ENCODE data around the gene SLC30A4. TPM values are rescaled to one million over a fixed set of nuclear protein-coding genes. Genes with fewer than 3 reads are reported as not detected.

Gene SLC30A4
- total RNA-seq, 6 experiments from 2014 or later: 1.8 to 4.5 (median 3.0) TPM

- H3K4me1 ChIP-seq: no peaks in the 10 kb centered on the region
- H3K9me3 ChIP-seq: no peaks in the 10 kb centered on the region
- no peak overlapping the region for H3K27ac ChIP-seq
- no peak for DNase-seq
- intact Hi-C loops (cut with DNase I): loop anchor here in 1 of 2 donors (10.0 kb wide), 1 partner anchor 145 kb away; no protein-coding TSS in a partner anchor
- WGBS (ENCODE audit: insufficient coverage, low coverage, low lambda C conversion rate, missing lambda C conversion rate): 29% methylated on average over 5 of the region's 7 CpGs
- no peak for ATAC-seq
- no peaks in the 10 kb centered on the region for H3K36me3 ChIP-seq
- TF ChIP-seq POLR2A (IDR thresholded peaks at IDR 0.05) (no peak), CTCF (IDR thresholded peaks at IDR 0.05) (no peak)
- no peak overlapping the region for H3K4me3 ChIP-seq
- H3K27me3 ChIP-seq: no peaks in the 10 kb centered on the region
These were observed 53.1 kb downstream of the SLC30A4 start for GRCh38 chr15:45469441-45469840.

- H3K27me3 ChIP-seq: no peaks in the 10 kb centered on the region
- no peak for ATAC-seq
- no peaks in the 10 kb centered on the region for H3K36me3 ChIP-seq
- TF ChIP-seq POLR2A (IDR thresholded peaks at IDR 0.05) (no peak), CTCF (IDR thresholded peaks at IDR 0.05) (no peak)
- DNase-seq: no peak
- intact Hi-C loops (cut with DNase I): loop anchor here in 1 of 2 donors (10.0 kb wide), 1 partner anchor 146 kb away; no protein-coding TSS in a partner anchor
- WGBS (ENCODE audit: insufficient coverage, low coverage, low lambda C conversion rate, missing lambda C conversion rate): 48% methylated on average over 2 of the region's 2 CpGs
- H3K9me3 ChIP-seq: no peaks in the 10 kb centered on the region
- no peak overlapping the region for H3K4me3 ChIP-seq
- H3K27ac ChIP-seq: no peak overlapping the region
- H3K4me1 ChIP-seq: no peaks in the 10 kb centered on the region
These were observed 53.5 kb downstream of the SLC30A4 start for GRCh38 chr15:45469027-45469426.

GRCh38 chr15:45468294-45468693 lies 54.3 kb downstream of the SLC30A4 start:
- no peak for DNase-seq
- Histone ChIP-seq H3K36me3 (no peaks in the 10 kb centered on the region), H3K27me3 (no peaks in the 10 kb centered on the region), H3K9me3 (no peaks in the 10 kb centered on the region), H3K4me1 (no peaks in the 10 kb centered on the region), H3K27ac (no peak overlapping the region), H3K4me3 (no peak overlapping the region)
- WGBS (ENCODE audit: insufficient coverage, low coverage, low lambda C conversion rate, missing lambda C conversion rate): 78% methylated on average over 2 of the region's 4 CpGs
- TF ChIP-seq POLR2A (IDR thresholded peaks at IDR 0.05) (no peak), CTCF (IDR thresholded peaks at IDR 0.05) (no peak)
- no peak for ATAC-seq
- intact Hi-C loops (cut with DNase I): loop anchor here in 1 of 2 donors (10.0 kb wide), 1 partner anchor 147 kb away; no protein-coding TSS in a partner anchor

- DNase-seq: peak in 2 of 3 donors; percentile 68 to 75
- peak; percentile 71 to 85 (median 74) for ATAC-seq
- Histone ChIP-seq H3K27me3 (no peaks in the 10 kb centered on the region), H3K9me3 (no peaks in the 10 kb centered on the region), H3K4me1 (no peaks in the 10 kb centered on the region), H3K27ac (peak overlapping the region in 1 of 3 donors; percentile 62), H3K4me3 (peak overlapping the region; percentile 9 to 50 (median 49)), H3K36me3 (no peaks in the 10 kb centered on the region)
- intact Hi-C loops (cut with DNase I): loop anchor here in 1 of 2 donors (5.0 kb wide), 1 partner anchor 37 kb away; no protein-coding TSS in a partner anchor
- WGBS (ENCODE audit: insufficient coverage, low coverage, low lambda C conversion rate, missing lambda C conversion rate): 2% methylated on average over 12 of the region's 12 CpGs
- TF ChIP-seq CTCF (IDR thresholded peaks at IDR 0.05): peak; percentile 82 to 97 (median 96)
- TF ChIP-seq POLR2A (IDR thresholded peaks at IDR 0.05): no peak
These were observed 63.7 kb downstream of the SLC30A4 start for GRCh38 chr15:45458746-45459403.
